DOHH2 (cell line): ENCODE data around the gene SDE2.

ENCODE experiments used
- CTCF ChIP-seq: fragments of 200-600 bp; sonication (generic); IDR thresholded peaks from one replicate; pipeline ENCODE4 v1.5.1; 2014; ENCODE audit warnings: antibody characterized with exemption, mild to moderate bottlenecking, low read depth, low read length; ENCODE audit not compliant: poor library complexity, severe bottlenecking
- EZH2phosphoT487 ChIP-seq: fragments of 200-600 bp; sonication (generic); IDR thresholded peaks from 2 replicates; pipeline ENCODE4 v1.6.1; 2017; ENCODE audit warnings: borderline replicate concordance, mild to moderate bottlenecking, antibody characterized with exemption, low read length, moderate library complexity, mixed read lengths

- TF ChIP-seq CTCF (no peak), EZH2phosphoT487 (no peak)
Observed at GRCh38 chr1:225944951-225945350, 54.2 kb downstream of the SDE2 start.
